B cell (primary cell): ENCODE data around the gene EFCAB12. TPM values are rescaled to one million over a fixed set of nuclear protein-coding genes. Genes with fewer than 3 reads are reported as not detected.

Source experiments
- ATAC-seq: fragments of 200-7000 bp; cut with Tn5 transposase; one replicate; pipeline ENCODE4 v1.10.0; 2021; ENCODE audit warnings: low read depth, mild to moderate bottlenecking, moderate number of reproducible peaks, moderate library complexity
- CTCF ChIA-PET: fragments of 350-600 bp; sonication (Branson Sonifier 250); formaldehyde crosslinking; loops from one replicate; lab custom pipeline; 2021; ENCODE audit warnings: antibody characterized with exemption, inconsistent platforms; lab: Charles Lee
- POLR2A ChIA-PET: fragments of 350-600 bp; sonication (Branson Sonifier 250); formaldehyde crosslinking; loops from one replicate; lab custom pipeline; 2021; ENCODE audit warnings: antibody characterized with exemption; lab: Charles Lee
- DNase-seq: peaks from one replicate; pipeline ENCODE4 v3.0.0; 2013
- H2AFZ ChIP-seq: 2 replicates; pipeline ENCODE4 v1.6.1; 2012; ENCODE audit warnings: mild to moderate bottlenecking, low read depth, low read length; ENCODE audit not compliant: insufficient read depth, poor library complexity, severe bottlenecking
- H3K27ac ChIP-seq, 2 donors: 1 replicate in 1 of 2; 2 replicates in 1 of 2; pipeline ENCODE4 v1.5.1; 2012 to 2013; ENCODE audit warnings: low read length in 2 of 2, mild to moderate bottlenecking in 2 of 2, moderate library complexity in 1 of 2
- H3K27me3 ChIP-seq, 4 experiments: fragments of 200-600 bp in 1 of 4; sonication (generic) in 1 of 4; replicated peaks in 1 of 4; 1 replicate in 2 of 4; 2 replicates in 2 of 4; pipeline versions ENCODE4 v1.6.1 to v1.7.0; 2013 to 2016; ENCODE audit warnings: low read length in 3 of 4, mild to moderate bottlenecking in 2 of 4, mixed read lengths in 1 of 4, moderate library complexity in 1 of 4; ENCODE audit not compliant: insufficient read depth in 4 of 4, control insufficient read depth in 3 of 4; ENCODE audit errors: control extremely low read depth in 1 of 4
- H3K36me3 ChIP-seq, 2 experiments: replicated peaks in 1 of 2; 1 replicate in 1 of 2; 2 replicates in 1 of 2; pipeline versions ENCODE4 v1.6.1 to v1.7.1; 2013; ENCODE audit warnings: low read length in 1 of 2; ENCODE audit not compliant: insufficient read depth in 2 of 2, control insufficient read depth in 1 of 2; ENCODE audit errors: control extremely low read depth in 1 of 2, extremely low read depth in 1 of 2
- H3K4me1 ChIP-seq, 2 donors: fragments of 200-600 bp in 1 of 2; sonication (generic) in 1 of 2; 1 replicate in 1 of 2; 2 replicates in 1 of 2; pipeline versions ENCODE4 v1.5.1 to v1.6.1; 2013 to 2017; ENCODE audit warnings: low read length in 2 of 2; ENCODE audit not compliant: control insufficient read depth in 2 of 2, insufficient read depth in 2 of 2
- H3K4me2 ChIP-seq: replicated peaks from 2 replicates; pipeline ENCODE3; 2012; ENCODE audit warnings: mild to moderate bottlenecking, low read depth, low read length; ENCODE audit not compliant: poor library complexity, severe bottlenecking
- H3K4me3 ChIP-seq, 5 experiments: fragments of 200-600 bp in 1 of 5; sonication (generic) in 1 of 5; 1 replicate in 3 of 5; 2 replicates in 2 of 5; pipeline versions ENCODE4 v1.5.1 to v1.7.0; 2011 to 2016; ENCODE audit warnings: low read length in 4 of 5, mild to moderate bottlenecking in 4 of 5, low read depth in 2 of 5, control low read depth in 1 of 5, moderate library complexity in 1 of 5; ENCODE audit not compliant: insufficient read depth in 1 of 5; ENCODE audit errors: control extremely low read depth in 1 of 5, extremely low read depth in 1 of 5
- H3K79me2 ChIP-seq: fragments of 200-600 bp; sonication (generic); one replicate; pipeline ENCODE4 v1.6.0; 2016; ENCODE audit warnings: low read length; ENCODE audit not compliant: control insufficient read depth, insufficient read depth
- H3K9ac ChIP-seq: fragments of 200-600 bp; sonication (generic); 2 replicates; pipeline ENCODE4 v1.6.1; 2017; ENCODE audit warnings: mild to moderate bottlenecking, low read length, moderate library complexity
- H3K9me3 ChIP-seq, 3 donors: one replicate each; pipeline versions ENCODE4 v1.6.1 to v1.7.1; 2013; ENCODE audit warnings: low read length in 2 of 3; ENCODE audit not compliant: control insufficient read depth in 2 of 3, insufficient read depth in 1 of 3; ENCODE audit errors: control extremely low read depth in 1 of 3
- H4K20me1 ChIP-seq: 2 replicates; pipeline ENCODE4 v1.6.0; 2012; ENCODE audit warnings: mild to moderate bottlenecking, low read length; ENCODE audit not compliant: insufficient read depth, control insufficient read depth, poor library complexity, severe bottlenecking
- H3K27ac Mint-ChIP-seq: one replicate; pipeline ENCODE4 v1.8.0; 2021; ENCODE audit warnings: mixed read lengths
- H3K27me3 Mint-ChIP-seq: one replicate; pipeline ENCODE4 v1.8.0; 2021; ENCODE audit warnings: mixed read lengths
- H3K4me1 Mint-ChIP-seq: one replicate; pipeline ENCODE4 v1.8.0; 2021; ENCODE audit warnings: mixed read lengths
- H3K4me3 Mint-ChIP-seq: one replicate; pipeline ENCODE4 v1.8.0; 2021; ENCODE audit warnings: mixed read lengths
- H3K9me3 Mint-ChIP-seq: one replicate; pipeline ENCODE4 v1.8.0; 2022; ENCODE audit warnings: mixed read lengths; ENCODE audit not compliant: insufficient read depth
- CTCF ChIP-seq: fragments of 200-600 bp; IDR thresholded peaks from one replicate; pipeline ENCODE4 v1.8.0; 2022; ENCODE audit warnings: antibody characterized with exemption, mild to moderate bottlenecking
- EZH2 ChIP-seq: IDR thresholded peaks from 2 replicates; pipeline ENCODE4 v1.6.1; 2012; ENCODE audit warnings: borderline replicate concordance, low read depth, mild to moderate bottlenecking, moderate library complexity, low read length; ENCODE audit not compliant: insufficient read depth, poor library complexity, severe bottlenecking
- WGBS: methylation state at CpG from one replicate; pipeline ENCODE4 v1.1.5; 2013; ENCODE audit warnings: missing lambda C conversion rate; ENCODE audit not compliant: insufficient coverage; 5-methylcytosine and 5-hydroxymethylcytosine counted together
- intact Hi-C: fragments of 100-400 bp; cut with micrococcal nuclease; formaldehyde crosslinking; loops from one replicate; pipeline ENCODE4 v1.10.0; 2022
- polyA plus RNA-seq: library from polyadenylated mRNA; depleted of rRNA; stranded (reverse); fragments of >200 nt; gene quantifications from 2 replicates; pipeline ENCODE4 v1.2.3, GENCODE V29; 2012
- total RNA-seq, 2 donors: library from RNA; stranded (reverse); fragments of 120-200 nt in 1 of 2; gene quantifications; 1 replicate in 1 of 2; 2 replicates in 1 of 2; pipeline versions ENCODE4 v1.2.3 to v1.2.4, GENCODE V29; 2013 to 2022

The EFCAB12 gene
- total and polyA plus RNA-seq, 2 donors (not counting 1 experiment from before 2014, with no cell fraction given), result 3.5 to 6.5 TPM

- TF ChIP-seq EZH2, result no peak
- TF ChIP-seq CTCF, result no peak
- H3K27me3 Mint-ChIP-seq, result no peaks in the 10 kb centered on the region
- peak overlapping the region; percentile 88 for H3K27ac Mint-ChIP-seq
- H3K4me1 ChIP-seq, result peaks cover 39 to 57% of the 10 kb centered on the region in 2 donors
- peak overlapping the region; percentile 90 for H3K4me3 Mint-ChIP-seq
- peak overlapping the region; percentile 67 for H3K9ac ChIP-seq
- H2AFZ ChIP-seq, result peak overlapping the region; percentile 65
- H3K9me3 Mint-ChIP-seq, result peaks cover 7% of the 10 kb centered on the region
- H3K9me3 ChIP-seq, result peaks cover 0 to 21% (median 14%) of the 10 kb centered on the region in 3 donors
- H3K4me1 Mint-ChIP-seq, result peaks cover 67% of the 10 kb centered on the region
- ATAC-seq, result no peak
- H3K27ac ChIP-seq, result peak overlapping the region in 1 of 2 donors; percentile 63
- WGBS, result 21% methylated on average over 8 of the region's 8 CpGs
- H4K20me1 ChIP-seq, result no peaks in the 10 kb centered on the region
- peak overlapping the region; percentile 99 for H3K4me2 ChIP-seq
- intact Hi-C loops, result loop anchor here (1.0 kb wide), 2 partner anchors 11 to 29 kb away; partner anchors contain the start of gene MBD4
- peak overlapping the region; percentile 22 to 68 (median 53) for H3K4me3 ChIP-seq
- H3K27me3 ChIP-seq, result no peaks in the 10 kb centered on the region
- no peak for DNase-seq
- peaks cover 20 to 31% of the 10 kb centered on the region in 2 experiments for H3K36me3 ChIP-seq
- CTCF ChIA-PET, result interaction anchor here (1.2 to 3.2 kb wide), 4 partner anchors 12 to 45 kb away, joined by 3 to 9 read pairs (median 4); partner anchors contain the start of genes IFT122 and MBD4
- POLR2A ChIA-PET, result interaction anchor here (1.0 to 2.4 kb wide), 2 partner anchors 12 to 15 kb away, joined by 3 to 17 read pairs; partner anchors contain the start of genes IFT122 and MBD4
- H3K79me2 ChIP-seq, result peaks cover 37% of the 10 kb centered on the region
These were observed 445 bp downstream of the EFCAB12 start for GRCh38 chr3:129428007-129428375.

GRCh38 chr3:129425619-129426018 is 2.8 kb downstream of the EFCAB12 start:
- H3K36me3 ChIP-seq, result peaks cover 8% of the 10 kb centered on the region in 2 experiments
- Mint-ChIP-seq H3K27ac (no peak overlapping the region), H3K4me3 (no peak overlapping the region), H3K4me1 (peaks cover 57% of the 10 kb centered on the region), H3K27me3 (no peaks in the 10 kb centered on the region), H3K9me3 (peaks cover 11% of the 10 kb centered on the region)
- ChIA-PET CTCF (interaction anchor here (1.1 to 3.2 kb wide), 2 partner anchors 14 to 26 kb away, joined by 5 to 9 read pairs; partner anchors contain the start of genes IFT122 and MBD4), POLR2A (interaction anchor here (0.6 to 0.8 kb wide), 4 partner anchors 14 to 746 kb away, joined by 3 to 5 read pairs (median 5); partner anchors contain the start of genes IFT122 and MBD4)
- H3K4me1 ChIP-seq, result peaks cover 33 to 48% of the 10 kb centered on the region in 2 donors
- intact Hi-C loops, result loop anchor here (2.0 kb wide), 1 partner anchor 13 kb away; the partner anchor contains the start of gene MBD4
- no peak overlapping the region for H3K4me2 ChIP-seq
- ATAC-seq (no peak), DNase-seq (no peak)
- H3K9ac ChIP-seq, result no peak overlapping the region
- 87% methylated on average over 2 of the region's 2 CpGs for WGBS
- H2AFZ ChIP-seq, result no peak overlapping the region
- TF ChIP-seq EZH2 (no peak), CTCF (no peak)
- no peak overlapping the region for H3K27ac ChIP-seq
- no peak overlapping the region for H3K4me3 ChIP-seq
- no peaks in the 10 kb centered on the region for H4K20me1 ChIP-seq
- H3K79me2 ChIP-seq, result peaks cover 16% of the 10 kb centered on the region
- H3K9me3 ChIP-seq, result peaks cover 0 to 21% (median 14%) of the 10 kb centered on the region in 3 donors
- no peaks in the 10 kb centered on the region for H3K27me3 ChIP-seq
